H1 (cell line): Measurements from ENCODE around the gene VN1R5. TPM values are rescaled to one million over a fixed set of nuclear protein-coding genes. Genes with fewer than 3 reads are reported as not detected.

Experiments used
- CTCF ChIA-PET: fragments of 300-600 bp; sonication (Branson Sonifier 250); formaldehyde crosslinking; loops from one replicate; lab custom pipeline; 2021; ENCODE audit not compliant: partially characterized antibody; lab: Charles Lee
- POLR2A ChIA-PET: fragments of 300-600 bp; sonication (Branson Sonifier 250); formaldehyde crosslinking; loops from one replicate; lab custom pipeline; 2021; ENCODE audit warnings: inconsistent platforms; ENCODE audit not compliant: partially characterized antibody; lab: Charles Lee
- DNase-seq, 2 experiments: peaks; one replicate each; pipeline versions ENCODE4 v3.0.0 to v3.0.0-alpha.2; 2010 to 2022; ENCODE audit warnings: low spot score in 2 of 2, low read depth in 1 of 2, mixed read lengths in 1 of 2
- FAIRE-seq: peaks from 2 replicates; lab custom pipeline; 2011; peaks lifted over from hg19 to GRCh38; lab: Jason Lieb, UNC
- H2AFZ ChIP-seq: 2 replicates; pipeline ENCODE4 v1.8.1; 2012; ENCODE audit warnings: low read length, inconsistent platforms
- H2AK5ac ChIP-seq: 2 replicates; pipeline ENCODE4 v1.6.1; 2013; ENCODE audit warnings: low read depth, low read length
- H2BK120ac ChIP-seq: replicated peaks from 2 replicates; pipeline ENCODE3; 2013; ENCODE audit warnings: low read depth, low read length, inconsistent platforms
- H2BK12ac ChIP-seq: 2 replicates; pipeline ENCODE4 v1.6.1; 2013; ENCODE audit warnings: low read depth, low read length
- H2BK15ac ChIP-seq: 2 replicates; pipeline ENCODE4 v1.6.1; 2013; ENCODE audit warnings: low read length
- H2BK20ac ChIP-seq: 2 replicates; pipeline ENCODE4 v1.6.1; 2013; ENCODE audit warnings: low read length
- H2BK5ac ChIP-seq: 2 replicates; pipeline ENCODE4 v1.6.1; 2013; ENCODE audit warnings: low read depth, low read length
- H3K14ac ChIP-seq: 2 replicates; pipeline ENCODE4 v1.6.1; 2013; ENCODE audit warnings: inconsistent platforms; ENCODE audit not compliant: insufficient read length
- H3K18ac ChIP-seq: 2 replicates; pipeline ENCODE4 v1.6.1; 2013; ENCODE audit warnings: low read length; ENCODE audit errors: extremely low read depth
- H3K23ac ChIP-seq: 2 replicates; pipeline ENCODE4 v1.6.1; 2013; ENCODE audit warnings: inconsistent platforms; ENCODE audit not compliant: insufficient read length
- H3K23me2 ChIP-seq: 2 replicates; pipeline ENCODE4 v1.6.1; 2013; ENCODE audit warnings: low read depth, low read length
- H3K27ac ChIP-seq: 2 replicates; pipeline ENCODE4 v1.6.1; 2011; ENCODE audit warnings: low read depth, low read length, inconsistent platforms
- H3K27me3 ChIP-seq, 4 experiments: replicated peaks in 1 of 4; 1 replicate in 1 of 4; 2 replicates in 3 of 4; pipeline versions ENCODE4 v1.6.1 to v1.8.1; 2011 to 2013; ENCODE audit warnings: low read length in 3 of 4, mild to moderate bottlenecking in 3 of 4, inconsistent platforms in 2 of 4, mixed read lengths in 2 of 4, moderate library complexity in 1 of 4; ENCODE audit not compliant: control insufficient read depth in 3 of 4, insufficient read depth in 3 of 4; ENCODE audit errors: extremely low read depth in 1 of 4
- H3K36me3 ChIP-seq, 4 experiments: 2 replicates each; pipeline versions ENCODE4 v1.6.1 to v1.8.1; 2011 to 2013; ENCODE audit warnings: mild to moderate bottlenecking in 4 of 4, low read length in 3 of 4, moderate library complexity in 2 of 4, control low read depth in 1 of 4, inconsistent platforms in 1 of 4; ENCODE audit not compliant: insufficient read depth in 4 of 4, control insufficient read depth in 2 of 4
- H3K4ac ChIP-seq: replicated peaks from 2 replicates; pipeline ENCODE3; 2013; ENCODE audit warnings: low read length, low read depth, mixed read lengths, inconsistent platforms; ENCODE audit not compliant: insufficient read length
- H3K4me1 ChIP-seq, 4 experiments: replicated peaks in 1 of 4; 1 replicate in 1 of 4; 2 replicates in 3 of 4; pipeline versions ENCODE4 v1.6.1 to v1.8.1; 2011 to 2013; ENCODE audit warnings: low read length in 3 of 4, inconsistent platforms in 2 of 4, mixed read lengths in 1 of 4; ENCODE audit not compliant: insufficient read depth in 4 of 4, control insufficient read depth in 3 of 4
- H3K4me2 ChIP-seq, 2 experiments: 2 replicates each; pipeline versions ENCODE4 v1.6.1 to v1.8.1; 2011 to 2013; ENCODE audit warnings: low read depth in 2 of 2, low read length in 2 of 2, control low read depth in 1 of 2, inconsistent platforms in 1 of 2, mild to moderate bottlenecking in 1 of 2; ENCODE audit not compliant: insufficient read depth in 1 of 2
- H3K4me3 ChIP-seq, 4 experiments: fragments of 200-600, 300-600 bp in 1 of 4; sonication (generic), shearing (Covaris generic), sonication (Bioruptor Twin) in 1 of 4; 2 replicates each; pipeline versions ENCODE4 v1.5.1 to v1.8.1; 2011 to 2016; ENCODE audit warnings: low read length in 4 of 4, low read depth in 3 of 4, control low read depth in 2 of 4, inconsistent platforms in 2 of 4, mild to moderate bottlenecking in 2 of 4, mixed read lengths in 1 of 4, moderate library complexity in 1 of 4; ENCODE audit not compliant: insufficient read depth in 2 of 4; ENCODE audit errors: extremely low read depth in 1 of 4
- H3K56ac ChIP-seq: replicated peaks from 2 replicates; pipeline ENCODE3; 2013; ENCODE audit warnings: low read depth, mild to moderate bottlenecking, mixed read lengths, low read length, inconsistent platforms; ENCODE audit not compliant: insufficient read length
- H3K79me1 ChIP-seq: 2 replicates; pipeline ENCODE4 v1.6.1; 2013; ENCODE audit warnings: low read depth, low read length, control low read depth
- H3K79me2 ChIP-seq, 2 experiments: 2 replicates each; pipeline versions ENCODE4 v1.6.1 to v1.8.1; 2012 to 2013; ENCODE audit warnings: low read length in 2 of 2, mild to moderate bottlenecking in 2 of 2, inconsistent platforms in 1 of 2; ENCODE audit not compliant: insufficient read depth in 2 of 2, control insufficient read depth in 1 of 2
- H3K9ac ChIP-seq, 4 experiments: replicated peaks in 1 of 4; 1 replicate in 1 of 4; 2 replicates in 3 of 4; pipeline versions ENCODE4 v1.6.1 to v1.8.1; 2011 to 2013; ENCODE audit warnings: low read depth in 3 of 4, low read length in 3 of 4, control low read depth in 2 of 4, mild to moderate bottlenecking in 2 of 4, moderate library complexity in 2 of 4, inconsistent platforms in 1 of 4; ENCODE audit errors: extremely low read depth in 1 of 4
- H3K9me3 ChIP-seq, 2 experiments: 2 replicates each; pipeline versions ENCODE4 v1.6.1 to v1.8.1; 2012 to 2013; ENCODE audit warnings: mild to moderate bottlenecking in 2 of 2, moderate library complexity in 2 of 2, control low read depth in 1 of 2, inconsistent platforms in 1 of 2, low read depth in 1 of 2, low read length in 1 of 2, mixed read lengths in 1 of 2; ENCODE audit not compliant: insufficient read depth in 2 of 2
- H4K20me1 ChIP-seq, 2 experiments: replicated peaks in 1 of 2; 2 replicates each; pipeline versions ENCODE3 to v1.8.1; 2011 to 2013; ENCODE audit warnings: inconsistent platforms in 2 of 2, low read length in 2 of 2, mild to moderate bottlenecking in 1 of 2; ENCODE audit not compliant: insufficient read depth in 2 of 2, control insufficient read depth in 1 of 2
- H4K5ac ChIP-seq: 2 replicates; pipeline ENCODE4 v1.6.1; 2013; ENCODE audit warnings: low read length, low read depth, mixed read lengths, inconsistent platforms; ENCODE audit not compliant: insufficient read length
- H4K8ac ChIP-seq: 2 replicates; pipeline ENCODE4 v1.8.0; 2013; ENCODE audit warnings: mild to moderate bottlenecking, moderate library complexity, low read length, inconsistent platforms; ENCODE audit not compliant: insufficient read depth; ENCODE audit errors: extremely low read depth
- H4K91ac ChIP-seq: replicated peaks from 2 replicates; pipeline ENCODE3; 2013; ENCODE audit warnings: low read length, mixed read lengths, inconsistent platforms; ENCODE audit not compliant: insufficient read length
- ATF2 ChIP-seq: IDR thresholded peaks from 2 replicates; pipeline ENCODE4 v1.6.1; 2012; ENCODE audit warnings: low read length, inconsistent platforms
- KDM4A ChIP-seq: IDR thresholded peaks from one replicate; pipeline ENCODE4 v1.7.1; 2012; ENCODE audit warnings: low read depth, mild to moderate bottlenecking, moderate library complexity, low read length, inconsistent platforms; ENCODE audit not compliant: severe bottlenecking
- RAD21 ChIP-seq, 2 experiments: IDR thresholded peaks in 1 of 2; conservative IDR thresholded peaks in 1 of 2; 2 replicates each; pipeline ENCODE4 v1.6.1; 2011; ENCODE audit warnings: low read depth in 2 of 2, low read length in 2 of 2, improper control_type of control experiment in 1 of 2, inconsistent platforms in 1 of 2, mild to moderate bottlenecking in 1 of 2, moderate library complexity in 1 of 2
- RFX5 ChIP-seq: IDR thresholded peaks from 2 replicates; pipeline ENCODE4 v1.6.1; 2011; ENCODE audit warnings: low read depth, low read length, improper control_type of control experiment, borderline replicate concordance
- RXRA ChIP-seq: IDR thresholded peaks from 2 replicates; pipeline ENCODE4 v1.6.1; 2011; ENCODE audit warnings: low read depth, mild to moderate bottlenecking, low read length, moderate library complexity; ENCODE audit not compliant: insufficient read depth
- SUZ12 ChIP-seq: fragments of 200-600 bp; sonication (generic); IDR thresholded peaks from 2 replicates; pipeline ENCODE4 v1.6.1; 2012; ENCODE audit warnings: mild to moderate bottlenecking, inconsistent platforms, low read length, moderate library complexity, mixed read lengths
- TBP ChIP-seq: IDR thresholded peaks from 2 replicates; pipeline ENCODE4 v1.6.1; 2011; ENCODE audit warnings: low read depth, low read length, improper control_type of control experiment
- YY1 ChIP-seq: IDR thresholded peaks from 2 replicates; pipeline ENCODE4 v1.6.1; 2011; ENCODE audit warnings: low read depth, mild to moderate bottlenecking, low read length
- WGBS, 2 experiments: shearing (Covaris generic) in 1 of 2; methylation state at CpG; one replicate each; pipeline versions ENCODE4 v1.1.6 to v1.1.7; 2013 to 2015; ENCODE audit warnings: low lambda C conversion rate in 2 of 2, mixed read lengths in 2 of 2, inconsistent platforms in 1 of 2, low coverage in 1 of 2, missing lambda C conversion rate in 1 of 2; ENCODE audit not compliant: insufficient replicate concordance in 2 of 2, insufficient coverage in 1 of 2, insufficient read length in 1 of 2; ENCODE audit errors: extremely low coverage in 1 of 2, missing lambda C conversion rate in 1 of 2; 5-methylcytosine and 5-hydroxymethylcytosine counted together
- polyA plus RNA-seq, 7 experiments: library from polyadenylated mRNA; depleted of rRNA in 3 of 7; stranded (reverse) in 5 of 7; unstranded in 2 of 7; fragments of >200 nt in 5 of 7; fragments of 200-250 nt in 2 of 7; gene quantifications; 1 replicate in 5 of 7; 2 replicates in 1 of 7; 4 replicates in 1 of 7; pipeline versions ENCODE4 v1.2.1 to v1.2.3, GENCODE V29; 2011 to 2013; ENCODE audit warnings: missing spikeins in 2 of 7, mixed read lengths in 2 of 7
- total RNA-seq: library from RNA; stranded (reverse); fragmentation: NEBNext Ultra II Directional; extraction: Animal tissue kit (Norgen Biotek cat#: 25700); gene quantifications from 2 replicates; pipeline ENCODE4 v1.2.1, GENCODE V29; 2021
- TF ChIP-seq, protein P1 (sequence below), 3 experiments: IDR thresholded peaks; 1 replicate in 2 of 3; 2 replicates in 1 of 3; pipeline versions ENCODE4 v1.5.1 to v1.6.1; 2011; ENCODE audit warnings: low read length in 3 of 3, mild to moderate bottlenecking in 3 of 3, inconsistent platforms in 2 of 3, low read depth in 1 of 3, moderate library complexity in 1 of 3; ENCODE audit not compliant: insufficient read depth in 1 of 3; ENCODE audit errors: control extremely low read depth in 1 of 3

Gene VN1R5
- total and polyA plus RNA-seq, 2 of the 8 experiments (the other 6 are each of a cell fraction or from before 2014, with no cell fraction given), result not detected

DNA sequence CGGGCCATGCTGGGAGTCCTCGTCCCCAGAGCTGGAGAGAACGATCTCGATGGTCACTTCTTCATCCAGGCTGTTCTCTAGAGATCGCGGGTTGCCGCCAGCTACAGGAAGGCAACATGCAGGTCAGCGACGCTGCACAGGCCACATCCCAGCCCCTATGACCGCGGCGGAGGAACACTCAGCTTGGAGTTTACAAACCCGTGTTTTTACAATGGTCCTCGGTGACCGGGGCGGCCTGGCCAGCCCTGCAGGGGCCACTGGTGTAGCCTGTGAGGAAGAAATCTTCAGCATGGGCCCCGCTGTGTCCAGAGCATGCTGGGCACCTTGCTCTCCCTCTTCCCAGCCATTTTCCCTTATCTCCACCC, 45.3 kb downstream of the VN1R5 start:
- no peak overlapping the region for H2AFZ ChIP-seq
- H2AK5ac ChIP-seq, result no peak overlapping the region
- H3K79me2 ChIP-seq, result no peaks in the 10 kb centered on the region
- no peaks in the 10 kb centered on the region for H3K27me3 ChIP-seq
- no peak overlapping the region for H2BK20ac ChIP-seq
- peaks cover 5 to 20% (median 19%) of the 10 kb centered on the region in 4 experiments for H3K4me1 ChIP-seq
- no peak overlapping the region for H3K56ac ChIP-seq
- ChIA-PET CTCF (interaction anchor here (1.1 to 1.8 kb wide), 2 partner anchors 10 to 24 kb away, joined by 3 to 5 read pairs; no protein-coding TSS in a partner anchor), POLR2A (interaction anchor here (0.8 to 8.1 kb wide), 11 partner anchors 9 to 176 kb away, joined by 3 to 46 read pairs (median 4); partner anchors contain the start of gene ZNF496)
- H3K9ac ChIP-seq, result no peak overlapping the region
- no peak overlapping the region for H3K27ac ChIP-seq
- H2BK12ac ChIP-seq, result no peak overlapping the region
- no peak for FAIRE-seq
- H2BK5ac ChIP-seq, result no peak overlapping the region
- no peak overlapping the region for H3K4me2 ChIP-seq
- 92% methylated on average over 17 of the region's 17 CpGs; no CpG with 5 or more reads in 1 of the 2 experiments for WGBS, 2 experiments
- H3K18ac ChIP-seq, result no peak overlapping the region
- no peak overlapping the region for H2BK120ac ChIP-seq
- H3K4ac ChIP-seq, result no peak overlapping the region
- peaks cover 0 to 8% of the 10 kb centered on the region in 2 experiments; a peak in 1 of 4 replicates for H3K9me3 ChIP-seq
- no peaks in the 10 kb centered on the region for H4K20me1 ChIP-seq
- no peak overlapping the region; the same call in 1 of the 2 replicates for H4K8ac ChIP-seq
- H4K5ac ChIP-seq, result no peak overlapping the region
- H3K14ac ChIP-seq, result no peak overlapping the region
- H3K23me2 ChIP-seq, result no peaks in the 10 kb centered on the region; the same call in 1 of the 2 replicates
- peaks cover 26 to 65% (median 48%) of the 10 kb centered on the region in 4 experiments for H3K36me3 ChIP-seq
- H4K91ac ChIP-seq, result no peak overlapping the region
- H3K79me1 ChIP-seq, result 0 out of 2 replicates have a peak, but pooled peaks cover 2% of the 10 kb centered on the region
- H3K4me3 ChIP-seq, result no peak overlapping the region
- H2BK15ac ChIP-seq, result no peak overlapping the region
- no peak overlapping the region for H3K23ac ChIP-seq
- no peak for DNase-seq
- TF ChIP-seq RFX5, result no peak
- TF ChIP-seq YY1, result no peak
- TF ChIP-seq KDM4A, result no peak
- TF ChIP-seq SUZ12, result no peak
- TF ChIP-seq ATF2, result no peak
- TF ChIP-seq RXRA, result no peak
- TF ChIP-seq, protein P1, sequence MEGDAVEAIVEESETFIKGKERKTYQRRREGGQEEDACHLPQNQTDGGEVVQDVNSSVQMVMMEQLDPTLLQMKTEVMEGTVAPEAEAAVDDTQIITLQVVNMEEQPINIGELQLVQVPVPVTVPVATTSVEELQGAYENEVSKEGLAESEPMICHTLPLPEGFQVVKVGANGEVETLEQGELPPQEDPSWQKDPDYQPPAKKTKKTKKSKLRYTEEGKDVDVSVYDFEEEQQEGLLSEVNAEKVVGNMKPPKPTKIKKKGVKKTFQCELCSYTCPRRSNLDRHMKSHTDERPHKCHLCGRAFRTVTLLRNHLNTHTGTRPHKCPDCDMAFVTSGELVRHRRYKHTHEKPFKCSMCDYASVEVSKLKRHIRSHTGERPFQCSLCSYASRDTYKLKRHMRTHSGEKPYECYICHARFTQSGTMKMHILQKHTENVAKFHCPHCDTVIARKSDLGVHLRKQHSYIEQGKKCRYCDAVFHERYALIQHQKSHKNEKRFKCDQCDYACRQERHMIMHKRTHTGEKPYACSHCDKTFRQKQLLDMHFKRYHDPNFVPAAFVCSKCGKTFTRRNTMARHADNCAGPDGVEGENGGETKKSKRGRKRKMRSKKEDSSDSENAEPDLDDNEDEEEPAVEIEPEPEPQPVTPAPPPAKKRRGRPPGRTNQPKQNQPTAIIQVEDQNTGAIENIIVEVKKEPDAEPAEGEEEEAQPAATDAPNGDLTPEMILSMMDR (IDR thresholded peaks at IDR 0.05; ENCODE audit: control extremely low read depth in 1 of 3, insufficient read depth in 1 of 3, low read depth in 1 of 3, low read length in 3 of 3), result no peak
- TF ChIP-seq TBP, result no peak
- TF ChIP-seq RAD21 (IDR thresholded peaks at IDR 0.05 in 1 of 2, conservative IDR thresholded peaks at IDR 0.05 in 1 of 2; ENCODE audit: low read depth in 2 of 2, low read length in 2 of 2), result no peak
